Neural crest cell (in vitro differentiated cells): ENCODE results near the gene RNF121. TPM values are rescaled to one million over a fixed set of nuclear protein-coding genes. Genes with fewer than 3 reads are reported as not detected.

Source experiments
- DNase-seq: peaks from one replicate; pipeline ENCODE4 v3.0.0; 2021; ENCODE audit warnings: low read depth, mixed read lengths, low spot score
- H3K27ac Mint-ChIP-seq: one replicate; pipeline ENCODE4 v1.8.0; 2021; ENCODE audit warnings: mild to moderate bottlenecking, mixed read lengths; ENCODE audit not compliant: unreplicated experiment
- H3K27me3 Mint-ChIP-seq: 2 replicates; pipeline ENCODE4 v1.8.0; 2021; ENCODE audit warnings: low read depth, mild to moderate bottlenecking, mixed read lengths
- H3K36me3 Mint-ChIP-seq: 2 replicates; pipeline ENCODE4 v1.8.0; 2021; ENCODE audit warnings: low read depth, mild to moderate bottlenecking, mixed read lengths
- H3K4me1 Mint-ChIP-seq: 2 replicates; pipeline ENCODE4 v1.8.0; 2021; ENCODE audit warnings: mixed read lengths
- H3K4me3 Mint-ChIP-seq: one replicate; pipeline ENCODE4 v1.8.0; 2021; ENCODE audit warnings: mild to moderate bottlenecking, mixed read lengths
- H3K9me3 Mint-ChIP-seq: 2 replicates; pipeline ENCODE4 v1.8.0; 2021; ENCODE audit warnings: mixed read lengths
- CTCF ChIP-seq: fragments of 200-600 bp; sonication (generic); conservative IDR thresholded peaks from 2 replicates; pipeline ENCODE4 v1.5.0; 2021; ENCODE audit warnings: antibody characterized with exemption, mild to moderate bottlenecking
- total RNA-seq: library from RNA; stranded (reverse); gene quantifications from 2 replicates; pipeline ENCODE4 v1.2.1, GENCODE V29; 2021

The RNF121 gene
- total RNA-seq, 1 donor from 2014 or later = 48.8 TPM

GRCh38 chr11:72026090-72026489 is 97.2 kb downstream of the RNF121 start:
- no peaks in the 10 kb centered on the region for H3K4me1 Mint-ChIP-seq
- H3K36me3 Mint-ChIP-seq = peaks cover 2% of the 10 kb centered on the region
- H3K27me3 Mint-ChIP-seq = no peaks in the 10 kb centered on the region
- TF ChIP-seq CTCF = no peak
- H3K9me3 Mint-ChIP-seq = no peaks in the 10 kb centered on the region
- no peak overlapping the region for H3K4me3 Mint-ChIP-seq
- DNase-seq = no peak
- no peak overlapping the region for H3K27ac Mint-ChIP-seq

GRCh38 chr11:72030472-72031045 is 101.7 kb downstream of the RNF121 start:
- no peaks in the 10 kb centered on the region for H3K27me3 Mint-ChIP-seq
- H3K4me3 Mint-ChIP-seq = no peak overlapping the region
- no peak for DNase-seq
- H3K9me3 Mint-ChIP-seq = no peaks in the 10 kb centered on the region
- no peak for TF ChIP-seq CTCF
- H3K4me1 Mint-ChIP-seq = no peaks in the 10 kb centered on the region
- H3K36me3 Mint-ChIP-seq = peaks cover 3% of the 10 kb centered on the region
- no peak overlapping the region for H3K27ac Mint-ChIP-seq

DNA sequence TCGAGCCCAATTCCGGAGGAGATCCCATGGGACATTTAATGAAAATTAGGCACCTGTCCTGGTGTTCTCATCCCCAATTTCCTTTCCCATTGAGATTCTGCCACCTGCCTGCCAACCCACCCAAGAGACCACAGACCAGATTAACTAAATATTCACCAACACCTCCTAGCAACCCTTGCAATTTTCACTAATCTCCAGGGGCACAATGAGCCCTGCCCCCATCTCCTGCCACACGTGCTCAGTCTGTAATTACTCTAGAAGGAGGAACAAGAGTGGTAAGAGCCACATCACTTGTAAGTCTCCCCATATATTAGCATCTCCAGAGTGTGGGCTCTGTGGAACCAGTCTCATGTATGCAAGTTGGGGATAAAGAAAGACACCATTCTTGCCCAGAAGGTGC is 107.8 kb downstream of the RNF121 start:
- peaks cover 3% of the 10 kb centered on the region for H3K36me3 Mint-ChIP-seq
- no peak for TF ChIP-seq CTCF
- H3K4me3 Mint-ChIP-seq = no peak overlapping the region
- H3K4me1 Mint-ChIP-seq = peaks cover 4% of the 10 kb centered on the region
- no peaks in the 10 kb centered on the region for H3K27me3 Mint-ChIP-seq
- no peaks in the 10 kb centered on the region for H3K9me3 Mint-ChIP-seq
- no peak overlapping the region for H3K27ac Mint-ChIP-seq
- DNase-seq = no peak

DNA sequence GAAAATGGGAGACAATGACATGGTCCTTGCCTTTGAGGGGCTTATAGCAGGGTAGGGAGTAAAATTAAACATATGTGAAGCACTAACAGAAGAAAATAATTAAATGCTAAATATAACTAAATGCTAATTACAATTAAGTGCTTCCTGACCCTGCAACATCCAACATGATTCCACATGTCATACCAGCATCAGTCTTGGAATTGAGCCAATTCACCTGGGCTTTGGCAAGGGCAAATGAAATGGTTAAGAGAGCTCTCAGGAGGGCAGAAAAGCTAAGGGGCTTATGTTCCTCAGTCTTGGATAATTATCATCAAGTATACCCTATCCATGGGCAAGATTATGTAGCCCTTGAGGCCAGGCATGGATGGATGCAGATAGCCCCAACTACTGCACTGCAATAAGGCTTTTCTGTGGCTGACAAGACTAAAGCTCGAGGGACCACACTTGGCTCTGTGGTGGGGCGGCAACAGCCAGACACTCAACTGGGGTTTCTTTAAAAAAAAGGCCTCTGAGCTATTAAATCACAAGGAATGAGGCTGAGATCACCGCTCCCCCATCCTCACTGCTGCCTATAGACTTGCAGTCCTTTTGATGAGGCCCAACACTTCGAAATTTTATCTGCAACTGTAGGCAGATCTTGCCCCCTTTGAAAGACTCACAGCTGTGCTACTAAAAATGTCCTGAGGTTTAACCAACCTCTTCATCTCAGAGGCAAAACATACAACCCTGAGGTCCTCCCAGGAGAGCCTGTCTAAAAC is 108.9 kb downstream of the RNF121 start:
- H3K27me3 Mint-ChIP-seq = no peaks in the 10 kb centered on the region
- TF ChIP-seq CTCF = no peak
- no peaks in the 10 kb centered on the region for H3K9me3 Mint-ChIP-seq
- H3K4me1 Mint-ChIP-seq = peaks cover 4% of the 10 kb centered on the region
- peaks cover 3% of the 10 kb centered on the region for H3K36me3 Mint-ChIP-seq
- no peak overlapping the region for H3K27ac Mint-ChIP-seq
- no peak overlapping the region for H3K4me3 Mint-ChIP-seq
- DNase-seq = no peak

- Mint-ChIP-seq H3K9me3 (no peaks in the 10 kb centered on the region), H3K27ac (no peak overlapping the region), H3K4me1 (peaks cover 4% of the 10 kb centered on the region), H3K27me3 (no peaks in the 10 kb centered on the region), H3K4me3 (no peak overlapping the region), H3K36me3 (peaks cover 3% of the 10 kb centered on the region)
- TF ChIP-seq CTCF = no peak
- no peak for DNase-seq
Observed at GRCh38 chr11:72038491-72038890, 109.6 kb downstream of the RNF121 start.
